HEK293 (cell line): ENCODE data around the gene TCF20.

Experiments
- CTCF ChIA-PET: fragments of 350-600 bp; formaldehyde crosslinking; extraction: SDS; loops from one replicate; lab custom pipeline; 2021; ENCODE audit warnings: antibody characterized with exemption; lab: Yijun Ruan, JAX
- POLR2A ChIA-PET: fragments of 300-600 bp; formaldehyde crosslinking; extraction: SDS; loops from one replicate; lab custom pipeline; 2020; ENCODE audit warnings: antibody characterized with exemption, inconsistent platforms; lab: Yijun Ruan, JAX
- H3K27ac ChIP-seq: fragments of 200-500 bp; sonication (Bioruptor generic); 2 replicates; pipeline ENCODE4 v1.5.1; 2014; ENCODE audit warnings: low read depth, low read length, control low read depth, inconsistent platforms; ENCODE audit errors: extremely low read depth
- H3K36me3 ChIP-seq, 2 experiments: fragments of 200-500 bp in 1 of 2; sonication (Bioruptor generic) in 1 of 2; 1 replicate in 1 of 2; 2 replicates in 1 of 2; pipeline ENCODE4 v1.5.1; 2014 to 2017; ENCODE audit warnings: inconsistent platforms in 2 of 2, low read length in 2 of 2; ENCODE audit not compliant: control insufficient read depth in 2 of 2, insufficient read depth in 1 of 2
- H3K4me1 ChIP-seq: fragments of 200-500 bp; sonication (Bioruptor generic); 2 replicates; pipeline ENCODE4 v1.5.1; 2014; ENCODE audit warnings: mild to moderate bottlenecking, low read length, inconsistent platforms; ENCODE audit not compliant: control insufficient read depth, insufficient read depth
- H3K4me3 ChIP-seq: 2 replicates; pipeline ENCODE4 v1.5.1; 2011; ENCODE audit warnings: low read depth, mild to moderate bottlenecking, control low read depth, low read length, moderate library complexity
- H3K9me3 ChIP-seq: fragments of 200-500 bp; sonication (Bioruptor generic); 2 replicates; pipeline ENCODE4 v1.5.1; 2014; ENCODE audit warnings: low read depth, low read length, inconsistent platforms; ENCODE audit not compliant: control insufficient read depth, insufficient read depth
- CTCF ChIP-seq: fragments of 450-650 bp; formaldehyde crosslinking; IDR thresholded peaks from 2 replicates; pipeline ENCODE4 v1.5.1; 2016; ENCODE audit warnings: missing biosample characterization, missing genetic modification characterization
- GLIS1 ChIP-seq: fragments of 450-650 bp; formaldehyde crosslinking; IDR thresholded peaks from 2 replicates; pipeline ENCODE4 v1.5.1; 2016; ENCODE audit warnings: missing biosample characterization, missing genetic modification characterization
- KLF8 ChIP-seq: fragments of 450-650 bp; formaldehyde crosslinking; IDR thresholded peaks from 2 replicates; pipeline ENCODE4 v1.5.1; 2016; ENCODE audit warnings: missing biosample characterization, missing genetic modification characterization
- PATZ1 ChIP-seq: fragments of 450-650 bp; formaldehyde crosslinking; IDR thresholded peaks from 2 replicates; pipeline ENCODE4 v1.5.1; 2016; ENCODE audit warnings: missing biosample characterization, missing genetic modification characterization
- REPIN1 ChIP-seq: fragments of 450-650 bp; formaldehyde crosslinking; IDR thresholded peaks from 2 replicates; pipeline ENCODE4 v1.5.1; 2017; ENCODE audit warnings: missing biosample characterization, missing genetic modification characterization, low read depth
- SP7 ChIP-seq: fragments of 450-650 bp; formaldehyde crosslinking; IDR thresholded peaks from 2 replicates; pipeline ENCODE4 v1.5.1; 2016; ENCODE audit warnings: missing biosample characterization, missing genetic modification characterization
- TCF7L2 ChIP-seq: IDR thresholded peaks from 2 replicates; pipeline ENCODE4 v1.6.1; 2011; ENCODE audit warnings: low read depth, mild to moderate bottlenecking, inconsistent platforms, low read length, moderate library complexity, borderline replicate concordance
- WT1 ChIP-seq: fragments of 450-650 bp; formaldehyde crosslinking; IDR thresholded peaks from 2 replicates; pipeline ENCODE4 v1.5.1; 2016; ENCODE audit warnings: missing biosample characterization, missing genetic modification characterization
- ZBTB17 ChIP-seq: fragments of 450-650 bp; formaldehyde crosslinking; IDR thresholded peaks from 2 replicates; pipeline ENCODE4 v1.5.1; 2016; ENCODE audit warnings: missing biosample characterization, missing genetic modification characterization
- ZBTB8A ChIP-seq: fragments of 450-650 bp; formaldehyde crosslinking; IDR thresholded peaks from 2 replicates; pipeline ENCODE4 v1.5.1; 2016; ENCODE audit warnings: missing biosample characterization, missing genetic modification characterization
- ZIC2 ChIP-seq: fragments of 450-650 bp; formaldehyde crosslinking; IDR thresholded peaks from 2 replicates; pipeline ENCODE4 v1.5.1; 2016; ENCODE audit warnings: missing biosample characterization, missing genetic modification characterization
- ZNF114 ChIP-seq: fragments of 450-650 bp; formaldehyde crosslinking; IDR thresholded peaks from 2 replicates; pipeline ENCODE4 v1.5.0; 2017; ENCODE audit warnings: missing biosample characterization, missing genetic modification characterization
- ZNF184 ChIP-seq: fragments of 450-650 bp; IDR thresholded peaks from 2 replicates; pipeline ENCODE4 v1.5.1; 2018; ENCODE audit warnings: missing biosample characterization, mild to moderate bottlenecking, missing genetic modification characterization
- ZNF211 ChIP-seq: fragments of 450-650 bp; formaldehyde crosslinking; IDR thresholded peaks from 2 replicates; pipeline ENCODE4 v1.5.1; 2016; ENCODE audit warnings: low read depth, missing biosample characterization, missing genetic modification characterization
- ZNF416 ChIP-seq: fragments of 450-650 bp; formaldehyde crosslinking; IDR thresholded peaks from 2 replicates; pipeline ENCODE4 v1.5.1; 2016; ENCODE audit warnings: missing biosample characterization, missing genetic modification characterization
- ZNF544 ChIP-seq: fragments of 450-650 bp; formaldehyde crosslinking; IDR thresholded peaks from 2 replicates; pipeline ENCODE4 v1.5.0; 2017; ENCODE audit warnings: missing biosample characterization, missing genetic modification characterization
- ZNF558 ChIP-seq: fragments of 450-650 bp; formaldehyde crosslinking; IDR thresholded peaks from 2 replicates; pipeline ENCODE4 v1.5.1; 2016; ENCODE audit warnings: missing biosample characterization, missing genetic modification characterization
- ZNF561 ChIP-seq: fragments of 450-650 bp; IDR thresholded peaks from 2 replicates; pipeline ENCODE4 v1.5.1; 2018; ENCODE audit warnings: missing biosample characterization, missing genetic modification characterization, borderline replicate concordance
- ZNF571 ChIP-seq: fragments of 450-650 bp; formaldehyde crosslinking; IDR thresholded peaks from 2 replicates; pipeline ENCODE4 v1.5.0; 2017; ENCODE audit warnings: missing biosample characterization, missing genetic modification characterization
- ZNF623 ChIP-seq: fragments of 450-650 bp; formaldehyde crosslinking; IDR thresholded peaks from 2 replicates; pipeline ENCODE4 v1.5.1; 2016; ENCODE audit warnings: missing biosample characterization, missing genetic modification characterization
- ZNF658 ChIP-seq: fragments of 450-650 bp; formaldehyde crosslinking; IDR thresholded peaks from 2 replicates; pipeline ENCODE4; 2016; ENCODE audit warnings: missing biosample characterization, missing genetic modification characterization
- ZNF76 ChIP-seq: fragments of 450-650 bp; formaldehyde crosslinking; IDR thresholded peaks from 2 replicates; pipeline ENCODE4; 2016; ENCODE audit warnings: low read depth, missing biosample characterization, missing genetic modification characterization, borderline replicate concordance
- ZNF837 ChIP-seq: fragments of 450-650 bp; formaldehyde crosslinking; IDR thresholded peaks from 2 replicates; pipeline ENCODE4 v1.5.1; 2016; ENCODE audit warnings: missing biosample characterization, missing genetic modification characterization
- ZSCAN16 ChIP-seq: fragments of 450-650 bp; formaldehyde crosslinking; IDR thresholded peaks from 2 replicates; pipeline ENCODE4 v1.5.1; 2016; ENCODE audit warnings: missing biosample characterization, missing genetic modification characterization
- ZSCAN23 ChIP-seq: fragments of 450-650 bp; formaldehyde crosslinking; IDR thresholded peaks from 2 replicates; pipeline ENCODE4 v1.5.1; 2016; ENCODE audit warnings: missing biosample characterization, missing genetic modification characterization
- ZSCAN30 ChIP-seq: fragments of 450-650 bp; IDR thresholded peaks from 2 replicates; pipeline ENCODE4 v1.5.1; 2018; ENCODE audit warnings: missing biosample characterization, mild to moderate bottlenecking, missing genetic modification characterization, moderate library complexity

TCF20 gene

GRCh38 chr22:42273855-42274451, 3.5 kb upstream of the TCF20 start:
- Histone ChIP-seq H3K4me1 (no peaks in the 10 kb centered on the region), H3K4me3 (no peak overlapping the region), H3K36me3 (no peaks in the 10 kb centered on the region), H3K27ac (no peak overlapping the region), H3K9me3 (no peaks in the 10 kb centered on the region)
- TF ChIP-seq WT1 (tag by site-specific recombination) (peak; percentile 81), ZBTB17 (tag by site-specific recombination) (peak; percentile 99), GLIS1 (peak; percentile 38), SP7 (peak; percentile 34; the same call in 1 of the 2 replicates), ZNF658 (tag by site-specific recombination) (no peak), ZIC2 (tag by site-specific recombination) (peak; percentile 90), ZSCAN23 (no peak), ZNF114 (tag by site-specific recombination) (no peak), KLF8 (tag by site-specific recombination) (no peak)
- CTCF ChIA-PET = no interaction called here
- POLR2A ChIA-PET = no interaction called here

- Histone ChIP-seq H3K9me3 (no peaks in the 10 kb centered on the region), H3K27ac (no peak overlapping the region), H3K36me3 (no peaks in the 10 kb centered on the region; a peak in 1 of 3 replicates), H3K4me3 (no peak overlapping the region), H3K4me1 (peaks cover 3% of the 10 kb centered on the region; the same call in 1 of the 2 replicates)
- CTCF ChIA-PET = interaction anchor here (0.6 to 1.0 kb wide), 3 partner anchors 40 to 180 kb away, joined by 3 read pairs; no protein-coding TSS in a partner anchor
- TF ChIP-seq ZSCAN16 (tag by site-specific recombination) (no peak), CTCF (tag by site-specific recombination) (no peak), ZNF211 (tag by site-specific recombination) (no peak), ZNF561 (tag by site-specific recombination) (no peak), PATZ1 (tag by site-specific recombination) (no peak), ZNF76 (tag by site-specific recombination) (no peak), ZNF623 (tag by site-specific recombination) (no peak), TCF7L2 (no peak), ZNF544 (tag by site-specific recombination) (no peak), ZNF558 (no peak), REPIN1 (tag by site-specific recombination) (no peak), ZNF184 (tag by site-specific recombination) (no peak), ZNF837 (no peak), ZNF571 (tag by site-specific recombination) (no peak), ZNF416 (no peak), ZSCAN30 (tag by site-specific recombination) (no peak), ZBTB8A (tag by site-specific recombination) (no peak)
- POLR2A ChIA-PET = interaction anchor here (0.7 kb wide), 1 partner anchor 41 kb away, joined by 4 read pairs; no protein-coding TSS in a partner anchor
These were observed 2.1 kb upstream of the TCF20 start for GRCh38 chr22:42272431-42272999.
